Kidney epithelial cell (primary cell): ENCODE data around the gene HM13. TPM values are rescaled to one million over a fixed set of nuclear protein-coding genes. Genes with fewer than 3 reads are reported as not detected.
A peak's percentile ranks its signal among the peaks of the same experiment; 100 is the strongest.
"Not testable (repeated sequence)": the region's sequence is repeated elsewhere in the genome, so short reads cannot be mapped to it uniquely, and the experiment has no call there.

Experiments
- DNase-seq: peaks from one replicate; pipeline ENCODE4 v3.0.0-alpha.2; 2010; ENCODE audit warnings: low read depth
- H3K27me3 ChIP-seq: 2 replicates; pipeline ENCODE4 v1.6.0; 2011; ENCODE audit warnings: low read length; ENCODE audit not compliant: control insufficient read depth, insufficient read depth
- H3K36me3 ChIP-seq: 2 replicates; pipeline ENCODE4 v1.5.1; 2011; ENCODE audit warnings: low read length; ENCODE audit not compliant: control insufficient read depth, insufficient read depth
- H3K4me3 ChIP-seq: 2 replicates; pipeline ENCODE4 v1.5.1; 2011; ENCODE audit warnings: low read depth, mild to moderate bottlenecking, control low read depth, low read length
- total RNA-seq: library from RNA; depleted of rRNA; stranded (reverse); fragments of >200 nt; gene quantifications from 2 replicates; pipeline ENCODE4 v1.2.3, GENCODE V29; 2015
- TF ChIP-seq, protein P1 (sequence below): IDR thresholded peaks from 2 replicates; pipeline ENCODE4 v1.5.1; 2011; ENCODE audit warnings: mild to moderate bottlenecking, moderate library complexity, low read length, control low read depth, inconsistent platforms; ENCODE audit not compliant: insufficient read depth, poor library complexity, severe bottlenecking

HM13 gene
- total RNA-seq, 1 donor from 2014 or later = 116 TPM

DNA sequence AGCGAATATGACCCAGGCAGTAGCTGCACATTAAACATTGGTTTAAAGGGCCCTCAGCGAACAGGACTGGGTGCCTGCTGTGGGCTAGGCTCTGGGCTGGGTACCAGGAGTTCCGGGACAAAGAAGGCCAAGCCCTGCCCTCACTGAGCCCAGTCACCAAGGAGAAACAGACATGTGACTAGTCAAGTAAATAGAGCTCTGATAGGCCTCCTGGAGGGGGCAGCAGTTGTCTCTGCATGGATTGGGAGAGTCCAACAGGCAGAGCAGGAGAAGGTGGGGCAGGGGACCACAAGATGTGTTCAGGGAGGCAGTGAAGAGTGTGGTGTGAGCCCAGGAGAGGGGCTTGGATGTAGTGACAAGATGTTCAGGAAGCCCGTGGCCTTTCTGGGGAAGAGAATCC is 3.1 kb downstream of the HM13 start:
- H3K4me3 ChIP-seq = no peak overlapping the region
- no peaks in the 10 kb centered on the region for H3K27me3 ChIP-seq
- H3K36me3 ChIP-seq = peaks cover 2% of the 10 kb centered on the region
- peak; percentile 19 for DNase-seq
- TF ChIP-seq, protein P1, sequence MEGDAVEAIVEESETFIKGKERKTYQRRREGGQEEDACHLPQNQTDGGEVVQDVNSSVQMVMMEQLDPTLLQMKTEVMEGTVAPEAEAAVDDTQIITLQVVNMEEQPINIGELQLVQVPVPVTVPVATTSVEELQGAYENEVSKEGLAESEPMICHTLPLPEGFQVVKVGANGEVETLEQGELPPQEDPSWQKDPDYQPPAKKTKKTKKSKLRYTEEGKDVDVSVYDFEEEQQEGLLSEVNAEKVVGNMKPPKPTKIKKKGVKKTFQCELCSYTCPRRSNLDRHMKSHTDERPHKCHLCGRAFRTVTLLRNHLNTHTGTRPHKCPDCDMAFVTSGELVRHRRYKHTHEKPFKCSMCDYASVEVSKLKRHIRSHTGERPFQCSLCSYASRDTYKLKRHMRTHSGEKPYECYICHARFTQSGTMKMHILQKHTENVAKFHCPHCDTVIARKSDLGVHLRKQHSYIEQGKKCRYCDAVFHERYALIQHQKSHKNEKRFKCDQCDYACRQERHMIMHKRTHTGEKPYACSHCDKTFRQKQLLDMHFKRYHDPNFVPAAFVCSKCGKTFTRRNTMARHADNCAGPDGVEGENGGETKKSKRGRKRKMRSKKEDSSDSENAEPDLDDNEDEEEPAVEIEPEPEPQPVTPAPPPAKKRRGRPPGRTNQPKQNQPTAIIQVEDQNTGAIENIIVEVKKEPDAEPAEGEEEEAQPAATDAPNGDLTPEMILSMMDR = peak; percentile 51

DNA sequence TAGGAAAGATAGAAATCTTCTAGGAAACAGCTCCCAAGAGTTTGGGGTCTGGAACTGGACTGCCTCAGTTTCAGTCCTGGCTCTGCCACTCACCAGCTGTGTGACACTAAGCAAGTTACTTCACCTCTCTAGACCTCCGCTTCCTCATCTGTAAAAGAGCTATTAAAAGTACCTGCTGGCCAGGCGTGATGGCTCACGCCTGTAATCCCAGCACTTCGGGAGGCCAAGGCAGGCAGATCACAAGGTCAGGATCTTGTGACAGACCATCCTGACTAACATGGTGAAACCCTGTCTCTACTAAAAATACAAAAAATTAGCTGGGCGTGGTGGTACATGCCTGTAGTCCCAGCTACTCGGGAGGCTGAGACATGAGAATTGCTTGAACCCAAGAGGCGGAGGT is 7.0 kb downstream of the HM13 start:
- H3K27me3 ChIP-seq, H3K36me3 ChIP-seq, DNase-seq, H3K4me3 ChIP-seq: not testable (repeated sequence)

DNA sequence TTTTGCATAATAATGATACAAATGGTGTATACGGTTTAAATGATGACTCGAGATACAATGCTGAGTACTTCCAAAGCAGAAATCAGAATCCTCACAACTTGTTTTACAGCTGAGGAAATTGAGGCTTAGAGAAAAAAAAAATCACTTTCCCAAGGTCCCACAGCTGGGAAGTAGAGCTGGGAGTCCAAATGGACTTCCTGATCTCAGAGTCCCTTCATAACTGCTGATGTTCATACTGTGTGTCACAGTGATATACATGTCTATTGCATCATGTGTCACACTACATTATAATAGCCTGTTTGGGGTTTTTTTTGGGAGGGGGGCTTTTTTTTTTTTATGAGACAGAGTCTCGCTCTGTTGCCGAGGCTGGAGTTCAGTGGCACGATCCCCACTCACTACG is 8.5 kb downstream of the HM13 start:
- no peaks in the 10 kb centered on the region for H3K27me3 ChIP-seq
- TF ChIP-seq, protein P1 = no peak
- peaks cover 2% of the 10 kb centered on the region for H3K36me3 ChIP-seq
- H3K4me3 ChIP-seq = no peak overlapping the region
- DNase-seq = no peak

DNA sequence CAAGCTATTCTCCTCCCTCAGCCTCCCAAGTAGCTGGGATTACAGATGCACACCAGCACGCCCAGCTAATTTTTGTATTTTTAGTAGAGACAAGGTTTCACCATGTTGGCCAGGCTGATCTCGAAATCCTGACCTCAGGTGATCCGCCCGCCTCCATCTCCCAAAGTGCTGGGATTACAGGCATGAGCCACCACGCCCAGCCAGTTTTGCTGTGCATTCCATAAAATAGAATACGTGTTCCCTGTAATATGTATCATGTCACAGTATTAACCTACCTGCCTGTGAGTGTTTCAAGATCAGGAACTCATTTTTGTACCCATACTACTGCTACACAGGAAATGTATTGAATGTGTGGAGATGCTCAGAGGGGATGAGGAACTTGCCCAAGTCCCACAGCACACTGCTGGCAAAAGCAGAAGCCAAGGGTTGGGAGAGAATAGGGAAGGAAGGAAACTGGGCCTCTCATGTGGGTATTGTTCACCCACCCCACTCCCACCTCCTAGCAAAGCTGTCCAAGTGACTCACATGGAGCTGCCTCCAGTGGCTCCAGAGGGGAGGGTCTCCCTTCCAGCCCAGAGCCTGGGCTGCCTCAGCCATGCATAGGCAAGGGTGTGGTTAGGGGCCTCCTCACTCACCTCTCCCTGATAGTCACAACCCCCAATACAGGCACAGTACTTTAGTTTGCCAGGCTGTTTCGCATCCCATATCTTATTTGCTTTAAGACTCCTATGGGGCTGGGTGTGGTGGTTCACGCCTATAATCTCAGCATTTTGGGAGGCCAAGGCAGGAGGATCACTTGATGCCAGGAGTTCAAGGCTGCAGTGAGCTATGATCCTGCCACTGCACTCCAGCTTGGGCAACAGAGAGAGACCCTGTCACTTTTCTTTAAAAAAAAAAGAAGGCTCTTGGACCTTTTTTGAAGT is 9.4 kb downstream of the HM13 start:
- Histone ChIP-seq H3K36me3 (peaks cover 2% of the 10 kb centered on the region), H3K27me3 (no peaks in the 10 kb centered on the region), H3K4me3 (no peak overlapping the region)
- TF ChIP-seq, protein P1 = no peak
- DNase-seq = no peak

DNA sequence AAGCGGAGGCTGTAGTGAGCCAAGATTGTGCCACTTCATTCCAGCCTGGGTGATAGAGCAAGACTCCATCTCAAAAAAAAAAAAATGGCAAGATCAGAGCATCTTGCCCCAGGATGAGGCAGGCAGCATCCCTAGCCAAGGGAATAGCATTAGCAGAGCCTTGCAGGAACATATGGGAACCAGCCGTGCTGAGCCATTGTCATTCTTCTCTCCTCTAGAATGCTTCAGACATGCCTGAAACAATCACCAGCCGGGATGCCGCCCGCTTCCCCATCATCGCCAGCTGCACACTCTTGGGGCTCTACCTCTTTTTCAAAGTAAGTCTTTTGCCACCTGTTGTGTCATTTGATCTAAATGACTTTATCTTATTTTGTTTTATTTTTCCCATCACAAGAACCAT is 13.0 kb downstream of the HM13 start:
- Histone ChIP-seq H3K4me3 (no peak overlapping the region), H3K27me3 (no peaks in the 10 kb centered on the region), H3K36me3 (no peaks in the 10 kb centered on the region)
- DNase-seq = no peak
- TF ChIP-seq, protein P1 = no peak

DNA sequence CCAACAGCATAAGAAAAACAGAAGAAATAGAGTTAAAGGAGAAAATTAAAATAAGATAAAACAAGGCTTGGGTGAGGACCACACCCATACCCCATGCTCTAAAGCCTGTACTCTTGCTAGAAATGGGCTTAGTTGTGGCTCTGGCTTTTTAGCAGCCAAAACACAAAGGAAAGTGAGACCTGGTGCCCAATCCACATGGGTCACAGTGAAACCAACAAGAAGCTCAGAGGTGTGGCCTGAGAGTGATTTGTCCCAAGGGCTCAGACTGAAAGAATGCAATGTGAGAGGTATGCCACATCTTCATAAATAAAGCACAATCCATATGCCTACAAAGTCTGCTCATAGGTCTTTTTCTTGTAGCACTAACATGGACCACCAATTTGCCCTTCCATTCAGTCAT is 21.1 kb downstream of the HM13 start:
- Histone ChIP-seq H3K36me3 (no peaks in the 10 kb centered on the region), H3K4me3 (no peak overlapping the region), H3K27me3 (no peaks in the 10 kb centered on the region)
- no peak for DNase-seq
- TF ChIP-seq, protein P1 = no peak
